HUES64 (cell line): ENCODE results near the gene SAMD4A.

ENCODE experiments used
- H3K27ac ChIP-seq: 2 replicates; pipeline ENCODE4 v1.7.0; 2013; ENCODE audit warnings: low read depth, low read length, inconsistent platforms
- H3K27me3 ChIP-seq: 2 replicates; pipeline ENCODE4 v1.6.1; 2013; ENCODE audit warnings: mild to moderate bottlenecking, low read length; ENCODE audit not compliant: insufficient read depth
- H3K36me3 ChIP-seq: 2 replicates; pipeline ENCODE4 v1.6.1; 2013; ENCODE audit warnings: mild to moderate bottlenecking, low read length; ENCODE audit not compliant: insufficient read depth
- H3K4me1 ChIP-seq: 2 replicates; pipeline ENCODE4 v1.6.1; 2013; ENCODE audit warnings: mild to moderate bottlenecking, low read length, moderate library complexity; ENCODE audit not compliant: insufficient read depth
- H3K4me3 ChIP-seq: 2 replicates; pipeline ENCODE4 v1.5.1; 2013; ENCODE audit warnings: mild to moderate bottlenecking, low read length, moderate library complexity
- H3K9ac ChIP-seq: 2 replicates; pipeline ENCODE4 v1.6.1; 2013; ENCODE audit warnings: mild to moderate bottlenecking, low read depth, low read length
- H3K9me3 ChIP-seq: 2 replicates; pipeline ENCODE4 v1.6.1; 2013; ENCODE audit warnings: low read depth, low read length; ENCODE audit not compliant: insufficient read depth
- WGBS: fragments of 150-250, 120-280 bp; methylation state at CpG from one replicate; pipeline ENCODE4 v1.1.7; 2013; ENCODE audit warnings: missing lambda C conversion rate; 5-methylcytosine and 5-hydroxymethylcytosine counted together

Gene SAMD4A

GRCh38 chr14:54579621-54580020 is 12.7 kb downstream of the SAMD4A start:
- H3K9ac ChIP-seq: no peak overlapping the region
- no peaks in the 10 kb centered on the region for H3K4me1 ChIP-seq
- H3K4me3 ChIP-seq: no peak overlapping the region
- H3K27me3 ChIP-seq: no peaks in the 10 kb centered on the region
- 77% methylated on average over 1 of the region's 1 CpG for WGBS
- H3K9me3 ChIP-seq: no peaks in the 10 kb centered on the region
- H3K36me3 ChIP-seq: no peaks in the 10 kb centered on the region
- H3K27ac ChIP-seq: no peak overlapping the region

- no peak overlapping the region for H3K27ac ChIP-seq
- no peak overlapping the region for H3K9ac ChIP-seq
- no peaks in the 10 kb centered on the region for H3K9me3 ChIP-seq
- 99% methylated on average over 3 of the region's 3 CpGs for WGBS
- no peak overlapping the region for H3K4me3 ChIP-seq
- H3K4me1 ChIP-seq: no peaks in the 10 kb centered on the region
- no peaks in the 10 kb centered on the region for H3K27me3 ChIP-seq
- H3K36me3 ChIP-seq: no peaks in the 10 kb centered on the region
These were observed 14.0 kb downstream of the SAMD4A start for GRCh38 chr14:54580933-54581332.

- 91% methylated on average over 7 of the region's 7 CpGs for WGBS
- H3K27ac ChIP-seq: no peak overlapping the region
- H3K9ac ChIP-seq: no peak overlapping the region
- no peak overlapping the region for H3K4me3 ChIP-seq
- H3K9me3 ChIP-seq: no peaks in the 10 kb centered on the region
- no peaks in the 10 kb centered on the region for H3K36me3 ChIP-seq
- H3K4me1 ChIP-seq: no peaks in the 10 kb centered on the region
- H3K27me3 ChIP-seq: no peaks in the 10 kb centered on the region
These were observed 15.4 kb downstream of the SAMD4A start for GRCh38 chr14:54582334-54582733.

DNA sequence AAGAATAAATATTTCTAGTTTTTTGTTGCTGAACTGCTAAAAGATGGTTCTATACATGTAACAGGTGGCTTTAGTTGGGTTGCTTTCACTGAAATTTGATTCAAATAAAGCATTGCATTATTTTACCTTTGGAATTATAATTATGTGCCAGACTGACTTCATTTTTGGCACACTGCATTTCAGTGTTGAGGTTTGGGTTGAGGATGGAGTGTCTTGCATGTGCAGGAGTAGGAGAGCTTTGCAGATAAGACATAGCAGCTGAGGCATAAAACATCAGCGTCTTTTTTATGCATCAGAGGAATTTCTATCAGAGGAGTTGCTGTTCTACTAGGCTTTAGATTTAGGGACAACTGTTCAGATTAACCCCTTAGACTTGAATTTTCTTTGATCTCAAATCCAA is 17.2 kb downstream of the SAMD4A start:
- no peak overlapping the region for H3K9ac ChIP-seq
- WGBS: 93% methylated on average over 1 of the region's 1 CpG
- no peak overlapping the region for H3K27ac ChIP-seq
- H3K4me3 ChIP-seq: no peak overlapping the region
- no peaks in the 10 kb centered on the region for H3K27me3 ChIP-seq
- no peaks in the 10 kb centered on the region for H3K4me1 ChIP-seq
- H3K36me3 ChIP-seq: no peaks in the 10 kb centered on the region
- no peaks in the 10 kb centered on the region for H3K9me3 ChIP-seq

DNA sequence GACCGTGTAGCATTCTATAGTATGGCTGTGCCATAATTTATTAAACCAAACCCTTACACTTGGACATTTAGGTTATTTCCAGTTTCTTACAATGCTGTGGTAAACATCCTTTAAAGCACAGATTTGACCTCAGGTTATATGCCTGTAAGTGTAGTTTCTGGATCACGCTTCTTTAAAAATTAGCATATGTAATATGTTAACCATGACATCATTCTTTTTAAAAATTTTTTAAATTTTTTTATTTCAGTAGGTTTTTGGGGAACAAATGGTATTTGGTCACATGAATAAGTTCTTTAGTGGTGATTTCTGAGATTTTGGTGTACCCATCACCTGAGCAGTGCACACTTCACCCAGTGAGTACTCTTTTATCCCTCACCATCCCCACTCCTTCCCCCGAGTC is 18.3 kb downstream of the SAMD4A start:
- H3K4me3 ChIP-seq: no peak overlapping the region
- no peaks in the 10 kb centered on the region for H3K4me1 ChIP-seq
- 94% methylated on average over 2 of the region's 3 CpGs for WGBS
- no peaks in the 10 kb centered on the region for H3K9me3 ChIP-seq
- no peak overlapping the region for H3K9ac ChIP-seq
- H3K27me3 ChIP-seq: no peaks in the 10 kb centered on the region
- no peak overlapping the region for H3K27ac ChIP-seq
- no peaks in the 10 kb centered on the region for H3K36me3 ChIP-seq

DNA sequence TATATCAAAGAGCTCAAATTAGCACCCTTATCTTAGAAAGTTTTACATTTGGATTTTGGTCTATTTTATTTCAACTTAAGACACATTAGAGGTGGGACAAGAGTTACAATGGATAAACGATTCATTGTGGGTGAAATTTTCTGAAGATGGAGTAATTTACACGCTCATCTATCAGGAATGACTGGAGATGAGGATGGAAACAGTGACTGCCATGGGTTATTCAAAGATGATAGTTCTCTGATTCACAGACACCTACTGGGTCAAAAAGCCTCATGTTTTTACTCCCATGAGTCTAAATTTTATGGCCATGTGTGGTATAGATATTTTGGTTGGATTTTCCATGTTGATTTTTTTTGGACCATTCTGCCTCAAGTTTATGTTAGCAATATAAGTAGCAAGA is 22.1 kb downstream of the SAMD4A start:
- Histone ChIP-seq H3K9me3 (no peaks in the 10 kb centered on the region), H3K27ac (no peak overlapping the region), H3K27me3 (no peaks in the 10 kb centered on the region), H3K4me1 (0 out of 2 replicates have a peak, but pooled peaks cover 9% of the 10 kb centered on the region), H3K9ac (no peak overlapping the region), H3K4me3 (no peak overlapping the region), H3K36me3 (no peaks in the 10 kb centered on the region)
- 91% methylated on average over 2 of the region's 2 CpGs for WGBS

DNA sequence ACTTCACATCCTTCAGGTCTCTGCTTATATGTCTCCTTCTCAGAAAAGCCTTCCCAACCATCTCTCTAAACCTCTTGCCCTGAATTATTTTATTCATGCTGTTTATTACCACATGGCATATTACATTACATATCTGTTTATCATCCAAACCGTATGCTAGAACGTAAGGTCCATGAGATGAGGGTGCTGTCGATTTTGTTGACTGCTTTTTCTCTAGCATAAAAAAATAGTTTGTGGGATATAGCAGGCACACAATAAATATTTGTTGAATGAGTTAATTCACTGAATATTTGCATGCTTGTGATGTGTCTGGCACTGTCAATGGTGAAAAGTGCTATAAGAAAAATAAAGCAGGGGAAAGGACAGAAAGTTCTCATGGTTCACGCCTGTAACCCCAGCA is 22.9 kb downstream of the SAMD4A start:
- Histone ChIP-seq H3K36me3 (no peaks in the 10 kb centered on the region), H3K4me3 (no peak overlapping the region), H3K9ac (no peak overlapping the region), H3K4me1 (0 out of 2 replicates have a peak, but pooled peaks cover 9% of the 10 kb centered on the region), H3K27me3 (no peaks in the 10 kb centered on the region), H3K27ac (no peak overlapping the region), H3K9me3 (no peaks in the 10 kb centered on the region)
- WGBS: 97% methylated on average over 4 of the region's 4 CpGs

GRCh38 chr14:54590481-54590880 is 23.6 kb downstream of the SAMD4A start:
- no peaks in the 10 kb centered on the region for H3K36me3 ChIP-seq

DNA sequence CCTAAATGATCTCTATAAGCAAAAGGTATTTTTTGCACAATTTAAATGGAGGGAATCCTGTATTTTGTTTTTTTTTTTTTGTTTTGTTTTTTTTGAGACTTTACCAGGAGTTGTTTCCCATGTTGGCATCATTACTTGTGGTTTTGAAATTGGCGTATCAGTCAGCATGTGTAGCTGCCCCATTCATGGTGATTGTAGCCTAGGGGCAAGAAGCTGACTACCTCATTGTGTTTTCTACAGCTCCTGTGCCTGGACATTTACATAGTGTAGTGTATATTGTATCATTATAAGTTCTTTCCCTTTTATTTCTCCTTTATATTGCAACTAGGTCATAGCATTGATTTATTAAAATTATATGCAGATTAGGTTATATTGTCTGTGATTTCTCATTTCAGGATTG is 24.5 kb downstream of the SAMD4A start:
- WGBS: 86% methylated on average over 1 of the region's 1 CpG
- H3K27ac ChIP-seq: no peak overlapping the region
- H3K4me1 ChIP-seq: 0 out of 2 replicates have a peak, but pooled peaks cover 9% of the 10 kb centered on the region

More at GRCh38 chr14:54590481-54590880, 23.6 kb downstream of the SAMD4A start:
- Histone ChIP-seq H3K27me3 (no peaks in the 10 kb centered on the region), H3K9me3 (no peaks in the 10 kb centered on the region), H3K4me1 (0 out of 2 replicates have a peak, but pooled peaks cover 9% of the 10 kb centered on the region), H3K9ac (no peak overlapping the region), H3K27ac (no peak overlapping the region), H3K4me3 (no peak overlapping the region)

GRCh38 chr14:54591866-54592265 is 24.9 kb downstream of the SAMD4A start:
- no peaks in the 10 kb centered on the region for H3K9me3 ChIP-seq
- no peak overlapping the region for H3K4me3 ChIP-seq
- no peak overlapping the region for H3K27ac ChIP-seq
- H3K36me3 ChIP-seq: no peaks in the 10 kb centered on the region
- H3K4me1 ChIP-seq: 0 out of 2 replicates have a peak, but pooled peaks cover 9% of the 10 kb centered on the region
- no peak overlapping the region for H3K9ac ChIP-seq
- H3K27me3 ChIP-seq: no peaks in the 10 kb centered on the region
- WGBS: 82% methylated on average over 4 of the region's 4 CpGs

More for the DNA sequence above, 24.5 kb downstream of the SAMD4A start:
- H3K36me3 ChIP-seq: no peaks in the 10 kb centered on the region
- no peaks in the 10 kb centered on the region for H3K9me3 ChIP-seq
- no peak overlapping the region for H3K4me3 ChIP-seq
- no peak overlapping the region for H3K9ac ChIP-seq
- no peaks in the 10 kb centered on the region for H3K27me3 ChIP-seq

GRCh38 chr14:54593860-54594259 is 26.9 kb downstream of the SAMD4A start:
- Histone ChIP-seq H3K9me3 (no peaks in the 10 kb centered on the region), H3K9ac (no peak overlapping the region), H3K4me1 (0 out of 2 replicates have a peak, but pooled peaks cover 9% of the 10 kb centered on the region), H3K27me3 (no peaks in the 10 kb centered on the region), H3K4me3 (no peak overlapping the region), H3K27ac (no peak overlapping the region), H3K36me3 (no peaks in the 10 kb centered on the region)
- WGBS: 79% methylated on average over 1 of the region's 1 CpG

DNA sequence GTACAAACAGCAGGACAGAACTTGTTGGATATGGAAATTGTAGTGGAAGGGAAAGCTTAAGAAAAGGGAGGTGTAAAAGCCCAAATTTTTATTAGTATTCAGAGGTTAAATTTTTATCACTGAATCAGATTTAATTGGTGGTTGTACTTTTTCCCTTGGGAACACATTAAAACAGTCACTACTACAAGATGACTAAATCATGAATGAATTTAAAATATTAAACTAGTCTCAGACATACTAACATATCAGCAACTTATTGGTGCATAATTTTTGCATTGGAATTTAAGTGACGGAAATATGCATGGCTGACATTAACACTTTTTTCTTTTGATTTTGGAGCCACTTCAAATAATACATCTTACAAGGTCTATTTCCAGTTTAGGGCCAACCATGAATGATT is 27.6 kb downstream of the SAMD4A start:
- H3K27me3 ChIP-seq: no peaks in the 10 kb centered on the region
- no peaks in the 10 kb centered on the region for H3K36me3 ChIP-seq
- no peak overlapping the region for H3K27ac ChIP-seq
- H3K4me3 ChIP-seq: no peak overlapping the region
- no peaks in the 10 kb centered on the region for H3K9me3 ChIP-seq
- 80% methylated on average over 1 of the region's 1 CpG for WGBS
- H3K4me1 ChIP-seq: peaks cover 9% of the 10 kb centered on the region
- H3K9ac ChIP-seq: no peak overlapping the region
